HepG2 (cell line): ENCODE measurements around the gene USP32. TPM values are rescaled to one million over a fixed set of nuclear protein-coding genes. Genes with fewer than 3 reads are reported as not detected.

Experiments used
- ARHGAP35 ChIP-seq: sonication (generic); formaldehyde crosslinking; IDR thresholded peaks from 2 replicates; pipeline ENCODE4 v1.9.0; 2022; ENCODE audit warnings: mild to moderate bottlenecking, inconsistent platforms, moderate library complexity, missing genetic modification reagents, borderline replicate concordance
- ATF7 ChIP-seq, 2 experiments: fragments of 450-650 bp in 1 of 2; sonication (generic) in 1 of 2; formaldehyde crosslinking in 1 of 2; IDR thresholded peaks; 2 replicates each; pipeline versions ENCODE4 v1.4.0 to v1.6.1; 2016 to 2020; ENCODE audit warnings: antibody characterized with exemption in 1 of 2, mild to moderate bottlenecking in 1 of 2, missing genetic modification reagents in 1 of 2
- CREM ChIP-seq, 2 experiments: sonication (generic) in 1 of 2; formaldehyde crosslinking in 1 of 2; IDR thresholded peaks; 2 replicates each; pipeline versions ENCODE4 v1.4.0 to v1.6.1; 2016 to 2020; ENCODE audit warnings: antibody characterized with exemption in 1 of 2, mild to moderate bottlenecking in 1 of 2, missing genetic modification reagents in 1 of 2
- HNRNPH1 ChIP-seq: fragments of 200-400 bp; formaldehyde crosslinking; optimal IDR thresholded peaks from 2 replicates; pipeline ENCODE3; 2017; ENCODE audit warnings: mild to moderate bottlenecking, low read depth, low read length
- KAT7 ChIP-seq: IDR thresholded peaks from 2 replicates; pipeline ENCODE4 v1.6.1; 2018; ENCODE audit warnings: borderline replicate concordance, missing compliant biosample characterization
- MBNL3 ChIP-seq: fragments of 250-450 bp; sonication (Bioruptor Pico); conservative IDR thresholded peaks from 2 replicates; pipeline ENCODE4 v1.8.0; 2022; ENCODE audit warnings: mild to moderate bottlenecking, inconsistent platforms
- MLLT10 ChIP-seq: sonication (generic); formaldehyde crosslinking; IDR thresholded peaks from 2 replicates; pipeline ENCODE4 v1.4.0; 2020; ENCODE audit warnings: missing genetic modification reagents
- NFE2L2 ChIP-seq: fragments of 150-350 bp; IDR thresholded peaks from 2 replicates; pipeline ENCODE4 v1.6.1; 2014; ENCODE audit warnings: low read length
- PHF21A ChIP-seq: sonication (generic); formaldehyde crosslinking; IDR thresholded peaks from 2 replicates; pipeline ENCODE4 v1.5.0; 2020; ENCODE audit warnings: mild to moderate bottlenecking, missing genetic modification reagents
- POGZ ChIP-seq: sonication (generic); formaldehyde crosslinking; IDR thresholded peaks from 2 replicates; pipeline ENCODE4 v1.4.0; 2020; ENCODE audit warnings: mild to moderate bottlenecking, missing genetic modification reagents
- RXRB ChIP-seq: IDR thresholded peaks from 2 replicates; pipeline ENCODE4 v1.6.1; 2016; ENCODE audit warnings: borderline replicate concordance, missing genetic modification reagents, missing compliant biosample characterization
- SP1 ChIP-seq, 2 experiments: fragments of 450-650 bp in 1 of 2; sonication (generic) in 1 of 2; formaldehyde crosslinking in 1 of 2; IDR thresholded peaks; 2 replicates each; pipeline versions ENCODE4 v1.4.0 to v1.6.1; 2016 to 2020; ENCODE audit warnings: missing genetic modification reagents in 1 of 2
- TCF12 ChIP-seq, 2 experiments: fragments of 450-650 bp in 1 of 2; sonication (generic) in 1 of 2; formaldehyde crosslinking in 1 of 2; IDR thresholded peaks; 2 replicates each; pipeline versions ENCODE4 v1.6.1 to v1.8.0; 2017 to 2022; ENCODE audit warnings: antibody characterized with exemption in 1 of 2, mild to moderate bottlenecking in 1 of 2, missing genetic modification reagents in 1 of 2, moderate library complexity in 1 of 2
- ZFP41 ChIP-seq: sonication (generic); formaldehyde crosslinking; IDR thresholded peaks from 2 replicates; pipeline ENCODE4 v1.4.0; 2020; ENCODE audit warnings: mild to moderate bottlenecking, missing genetic modification reagents, borderline replicate concordance
- ZNF225 ChIP-seq: sonication (generic); formaldehyde crosslinking; IDR thresholded peaks from 2 replicates; pipeline ENCODE4 v1.4.0; 2020; ENCODE audit warnings: mild to moderate bottlenecking, missing genetic modification reagents
- ZNF382 ChIP-seq: sonication (generic); formaldehyde crosslinking; IDR thresholded peaks from 2 replicates; pipeline ENCODE4 v1.5.0; 2020; ENCODE audit warnings: missing genetic modification reagents, mild to moderate bottlenecking, borderline replicate concordance
- ZNF737 ChIP-seq: sonication (generic); formaldehyde crosslinking; IDR thresholded peaks from 2 replicates; pipeline ENCODE4 v1.5.0; 2020; ENCODE audit warnings: missing genetic modification reagents, mild to moderate bottlenecking, borderline replicate concordance
- ZSCAN29 ChIP-seq: sonication (generic); formaldehyde crosslinking; conservative IDR thresholded peaks from 2 replicates; pipeline ENCODE4 v1.4.0; 2020; ENCODE audit warnings: mild to moderate bottlenecking, missing genetic modification reagents
- polyA plus RNA-seq, 8 experiments: library from polyadenylated mRNA; depleted of rRNA in 3 of 8; stranded (reverse) in 7 of 8; unstranded in 1 of 8; fragments of >200 nt; fragmentation: Illumina TruSeq in 4 of 8; extraction: Trizol in 4 of 8; gene quantifications; 2 replicates each; pipeline versions ENCODE4 v1.2.1 to v1.2.3, GENCODE V29; 2011 to 2016; ENCODE audit warnings: low read depth in 4 of 8, missing spikeins in 1 of 8, mixed read lengths in 1 of 8; ENCODE audit not compliant: insufficient read depth in 1 of 8
- total RNA-seq, 5 experiments: library from RNA; depleted of rRNA; stranded (reverse); fragments of >200 nt; fragmentation: Illumina TruSeq; extraction: Trizol; gene quantifications; 2 replicates each; pipeline ENCODE4 v1.2.3, GENCODE V29; 2016; ENCODE audit warnings: low read depth in 1 of 5
- TF ChIP-seq, protein P1 (sequence below): sonication (generic); formaldehyde crosslinking; IDR thresholded peaks from 2 replicates; pipeline ENCODE4 v1.4.0; 2020; ENCODE audit warnings: mild to moderate bottlenecking, missing genetic modification reagents
- TF ChIP-seq, protein P2 (sequence below): fragments of 450-650 bp; IDR thresholded peaks from 2 replicates; pipeline ENCODE4 v1.6.1; 2017
- TF ChIP-seq, protein P3 (sequence below): sonication (generic); formaldehyde crosslinking; IDR thresholded peaks from 2 replicates; pipeline ENCODE4 v1.8.1; 2023; ENCODE audit warnings: mild to moderate bottlenecking, missing genetic modification reagents, borderline replicate concordance

Gene USP32
- total and polyA plus RNA-seq, 2 of the 13 experiments (the other 11 are each of a cell fraction or from before 2014, with no cell fraction given): 24.9 to 39.9 TPM

DNA sequence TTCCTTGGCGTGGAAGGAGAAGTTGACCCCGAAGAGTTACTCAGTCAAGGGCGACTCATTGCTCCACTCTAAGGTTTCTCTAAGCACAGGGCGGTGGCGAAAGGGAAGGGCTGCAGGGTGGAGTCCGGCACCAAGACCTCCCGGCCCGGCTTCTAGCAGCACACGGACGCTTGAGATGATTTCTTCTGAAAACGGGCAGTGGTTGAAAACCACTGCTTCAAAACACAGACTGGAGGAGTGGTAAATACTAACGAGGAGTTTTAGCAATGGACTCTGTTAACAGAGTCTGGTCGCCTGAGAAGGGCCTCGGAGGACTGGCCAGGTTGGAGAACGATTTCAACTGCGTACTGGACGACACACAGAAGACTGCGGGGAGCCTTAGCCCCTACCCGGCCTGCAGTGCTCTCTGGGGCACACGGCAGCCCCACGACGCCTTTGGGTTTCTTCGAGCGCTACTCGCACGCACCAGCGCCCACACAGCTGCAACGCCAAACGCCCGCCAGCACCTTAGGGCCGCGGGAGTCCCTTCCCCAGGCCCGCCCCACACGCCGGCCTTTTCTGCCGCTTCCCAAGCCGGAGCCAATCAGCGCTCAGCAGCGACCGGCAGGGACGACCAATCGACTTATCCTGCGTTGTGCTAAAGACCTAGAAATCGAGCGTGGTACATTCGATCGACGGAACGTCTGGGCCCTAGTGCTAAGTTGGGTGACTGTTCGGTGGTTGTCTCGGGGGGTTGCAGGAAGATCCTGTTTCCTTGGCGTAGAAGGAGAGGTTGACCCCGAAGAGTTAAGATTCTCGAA is 256.6 kb downstream of the USP32 start (continued):
- peak; percentile 42 for TF ChIP-seq CREM (IDR thresholded peaks at IDR 0.05)
- no peak for TF ChIP-seq CREM (CRISPR knock-in tag; IDR thresholded peaks at IDR 0.05)
- no peak for TF ChIP-seq SP1 (IDR thresholded peaks at IDR 0.05)
- peak; percentile 73 for TF ChIP-seq SP1 (CRISPR knock-in tag; IDR thresholded peaks at IDR 0.05)
- TF ChIP-seq KAT7 (CRISPR knock-in tag): peak; percentile 82; the same call in 1 of the 2 replicates
- TF ChIP-seq NFE2L2: no peak
- TF ChIP-seq, protein P1, sequence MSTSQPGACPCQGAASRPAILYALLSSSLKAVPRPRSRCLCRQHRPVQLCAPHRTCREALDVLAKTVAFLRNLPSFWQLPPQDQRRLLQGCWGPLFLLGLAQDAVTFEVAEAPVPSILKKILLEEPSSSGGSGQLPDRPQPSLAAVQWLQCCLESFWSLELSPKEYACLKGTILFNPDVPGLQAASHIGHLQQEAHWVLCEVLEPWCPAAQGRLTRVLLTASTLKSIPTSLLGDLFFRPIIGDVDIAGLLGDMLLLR (CRISPR knock-in tag): peak; percentile 93
- no peak for TF ChIP-seq HNRNPH1
- TF ChIP-seq ATF7 (IDR thresholded peaks at IDR 0.05): no peak
- no peak for TF ChIP-seq ATF7 (CRISPR knock-in tag; IDR thresholded peaks at IDR 0.05)
- peak; percentile 84; the same call in 1 of the 2 replicates for TF ChIP-seq ZFP41
- TF ChIP-seq, protein P2, sequence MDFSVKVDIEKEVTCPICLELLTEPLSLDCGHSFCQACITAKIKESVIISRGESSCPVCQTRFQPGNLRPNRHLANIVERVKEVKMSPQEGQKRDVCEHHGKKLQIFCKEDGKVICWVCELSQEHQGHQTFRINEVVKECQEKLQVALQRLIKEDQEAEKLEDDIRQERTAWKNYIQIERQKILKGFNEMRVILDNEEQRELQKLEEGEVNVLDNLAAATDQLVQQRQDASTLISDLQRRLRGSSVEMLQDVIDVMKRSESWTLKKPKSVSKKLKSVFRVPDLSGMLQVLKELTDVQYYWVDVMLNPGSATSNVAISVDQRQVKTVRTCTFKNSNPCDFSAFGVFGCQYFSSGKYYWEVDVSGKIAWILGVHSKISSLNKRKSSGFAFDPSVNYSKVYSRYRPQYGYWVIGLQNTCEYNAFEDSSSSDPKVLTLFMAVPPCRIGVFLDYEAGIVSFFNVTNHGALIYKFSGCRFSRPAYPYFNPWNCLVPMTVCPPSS: no peak
- TF ChIP-seq ZSCAN29 (CRISPR knock-in tag): no peak
- no peak; the same call in 1 of the 2 replicates for TF ChIP-seq ZNF737 (CRISPR knock-in tag)
- TF ChIP-seq PHF21A (CRISPR knock-in tag): peak; percentile 75
- no peak for TF ChIP-seq ZNF382
- TF ChIP-seq, protein P3, sequence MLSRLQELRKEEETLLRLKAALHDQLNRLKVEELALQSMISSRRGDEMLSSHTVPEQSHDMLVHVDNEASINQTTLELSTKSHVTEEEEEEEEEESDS (CRISPR knock-in tag): no peak
- TF ChIP-seq MLLT10 (CRISPR knock-in tag): no peak
- TF ChIP-seq RXRB (CRISPR knock-in tag): peak; percentile 50
- TF ChIP-seq ARHGAP35 (CRISPR knock-in tag): 0 out of 2 replicates have a peak, but pooled peaks have one; percentile 32
- TF ChIP-seq MBNL3 (CRISPR knock-in tag): no peak
- TF ChIP-seq TCF12 (IDR thresholded peaks at IDR 0.05): no peak
- no peak for TF ChIP-seq TCF12 (CRISPR knock-in tag; IDR thresholded peaks at IDR 0.05)
- peak; percentile 66; the same call in 1 of the 2 replicates for TF ChIP-seq ZNF225 (CRISPR knock-in tag)
- TF ChIP-seq POGZ (CRISPR knock-in tag): peak; percentile 76
